OCI-LY7 (cell line): ENCODE data around the gene CD44.

Source experiments
- EZH2phosphoT487 ChIP-seq: fragments of 200-600 bp; sonication (generic); IDR thresholded peaks from 2 replicates; pipeline ENCODE4 v1.6.1; 2018; ENCODE audit warnings: low read depth, borderline replicate concordance, mild to moderate bottlenecking, mixed run types, antibody characterized with exemption, low read length, moderate library complexity, mixed read lengths
- TF ChIP-seq, protein P1 (sequence below): fragments of 200-600 bp; sonication (generic); conservative IDR thresholded peaks from 2 replicates; pipeline ENCODE4 v1.5.1; 2014; ENCODE audit warnings: mild to moderate bottlenecking, antibody characterized with exemption, low read length, moderate library complexity, mixed read lengths

DNA sequence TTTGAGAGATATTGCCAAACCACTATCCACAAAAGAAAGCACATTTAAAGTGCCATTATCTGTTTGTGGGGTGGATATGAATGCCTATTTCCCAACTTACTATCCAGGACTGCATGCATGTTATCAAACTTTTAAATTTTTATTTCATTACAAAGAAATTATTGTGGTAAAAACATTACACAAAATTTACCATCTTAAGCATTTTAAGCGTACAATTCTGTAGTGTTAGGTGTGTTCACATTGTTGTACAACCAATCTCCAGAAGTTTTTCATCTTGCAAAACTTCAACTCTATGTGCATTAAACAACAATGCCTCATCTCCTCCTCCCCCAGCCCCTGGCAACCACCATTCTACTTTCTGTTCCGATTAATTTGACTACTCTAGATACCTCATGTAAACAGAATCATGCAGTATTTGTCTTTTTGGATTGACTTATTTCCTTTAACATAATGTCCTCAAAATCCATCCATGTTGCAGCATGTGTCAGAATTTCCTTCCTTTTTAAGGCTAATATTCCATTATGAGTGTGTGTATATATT lies 17.6 kb upstream of the CD44 start:
- TF ChIP-seq, protein P1, sequence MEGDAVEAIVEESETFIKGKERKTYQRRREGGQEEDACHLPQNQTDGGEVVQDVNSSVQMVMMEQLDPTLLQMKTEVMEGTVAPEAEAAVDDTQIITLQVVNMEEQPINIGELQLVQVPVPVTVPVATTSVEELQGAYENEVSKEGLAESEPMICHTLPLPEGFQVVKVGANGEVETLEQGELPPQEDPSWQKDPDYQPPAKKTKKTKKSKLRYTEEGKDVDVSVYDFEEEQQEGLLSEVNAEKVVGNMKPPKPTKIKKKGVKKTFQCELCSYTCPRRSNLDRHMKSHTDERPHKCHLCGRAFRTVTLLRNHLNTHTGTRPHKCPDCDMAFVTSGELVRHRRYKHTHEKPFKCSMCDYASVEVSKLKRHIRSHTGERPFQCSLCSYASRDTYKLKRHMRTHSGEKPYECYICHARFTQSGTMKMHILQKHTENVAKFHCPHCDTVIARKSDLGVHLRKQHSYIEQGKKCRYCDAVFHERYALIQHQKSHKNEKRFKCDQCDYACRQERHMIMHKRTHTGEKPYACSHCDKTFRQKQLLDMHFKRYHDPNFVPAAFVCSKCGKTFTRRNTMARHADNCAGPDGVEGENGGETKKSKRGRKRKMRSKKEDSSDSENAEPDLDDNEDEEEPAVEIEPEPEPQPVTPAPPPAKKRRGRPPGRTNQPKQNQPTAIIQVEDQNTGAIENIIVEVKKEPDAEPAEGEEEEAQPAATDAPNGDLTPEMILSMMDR: no peak
- no peak for TF ChIP-seq EZH2phosphoT487
